ENCODE measurements around the gene POLL.

GRCh38 chr10:101561068-101561915, 26.8 kb downstream of the POLL start:
- TF ChIP-seq POLR2A (IDR thresholded peaks at IDR 0.05), result no peak
- TF ChIP-seq CTCF (IDR thresholded peaks at IDR 0.05), result no peak

Data from testis (tissue), 2 donors.